ENCODE measurements around the gene ABCE1.

ABCE1 gene

GRCh38 chr4:145125396-145125795 lies 27.3 kb downstream of the ABCE1 start:
- no CpG with 5 or more reads among the region's 2 CpGs for WGBS, 2 donors (ENCODE audit: extremely low coverage in 2 of 2, insufficient read length in 2 of 2, insufficient replicate concordance in 1 of 2)

GRCh38 chr4:145130130-145130529 lies 32.0 kb downstream of the ABCE1 start:
- Histone ChIP-seq H3K14ac (ENCODE audit: low read length) (no peak overlapping the region), H3K18ac (ENCODE audit: low read length) (no peak overlapping the region), H3K4me1 (ENCODE audit: control insufficient read depth in 2 of 2, insufficient read depth in 1 of 2, low read depth in 1 of 2, low read length in 2 of 2) (no peaks in the 10 kb centered on the region), H3K27ac (replicated peaks; ENCODE audit: low read length) (no peak overlapping the region), H4K91ac (ENCODE audit: low read depth, low read length, poor library complexity) (no peak overlapping the region), H2AK5ac (ENCODE audit: low read depth, low read length) (no peak overlapping the region), H3K4ac (ENCODE audit: low read length) (no peak overlapping the region), H2BK15ac (ENCODE audit: low read length) (no peak overlapping the region), H3K27me3 (ENCODE audit: control insufficient read depth in 3 of 3, insufficient read depth in 3 of 3, low read depth in 1 of 3, low read length in 3 of 3) (peaks cover 0 to 2% (median 0%) of the 10 kb centered on the region in 3 experiments), H3K4me2 (ENCODE audit: insufficient read depth, low read length, poor library complexity, severe bottlenecking) (no peak overlapping the region), H3K9ac (ENCODE audit: low read depth, low read length, poor library complexity) (no peak overlapping the region), H3K4me3 (ENCODE audit: low read length in 2 of 2) (no peak overlapping the region), H2AFZ (ENCODE audit: low read length) (no peak overlapping the region), H3K9me3 (replicated peaks in 1 of 2; ENCODE audit: control insufficient read depth in 2 of 2, insufficient read depth in 1 of 2, low read depth in 1 of 2, low read length in 2 of 2) (no peaks in the 10 kb centered on the region), H3K23ac (ENCODE audit: low read depth, low read length, poor library complexity) (no peak overlapping the region), H2BK5ac (ENCODE audit: low read length) (no peak overlapping the region), H3K79me1 (ENCODE audit: low read depth, low read length) (no peaks in the 10 kb centered on the region), H2BK12ac (ENCODE audit: low read length) (no peak overlapping the region), H2BK120ac (ENCODE audit: low read depth, low read length) (no peak overlapping the region), H3K36me3 (replicated peaks in 1 of 2; ENCODE audit: control insufficient read depth in 2 of 2, insufficient read depth in 2 of 2, low read length in 2 of 2) (peaks cover 4 to 93% of the 10 kb centered on the region in 2 donors), H4K8ac (ENCODE audit: low read depth, low read length) (no peak overlapping the region)
- DNase-seq (ENCODE audit: low spot score): no peak

More at GRCh38 chr4:145125396-145125795, 27.3 kb downstream of the ABCE1 start:
- H2BK15ac ChIP-seq (ENCODE audit: low read length): no peak overlapping the region
- no peak overlapping the region for H3K27ac ChIP-seq (replicated peaks; ENCODE audit: low read length)
- no peaks in the 10 kb centered on the region for H3K79me1 ChIP-seq (ENCODE audit: low read depth, low read length)
- no peak overlapping the region for H3K14ac ChIP-seq (ENCODE audit: low read length)
- H2BK120ac ChIP-seq (ENCODE audit: low read depth, low read length): no peak overlapping the region
- no peak overlapping the region for H3K4ac ChIP-seq (ENCODE audit: low read length)
- H4K91ac ChIP-seq (ENCODE audit: low read depth, low read length, poor library complexity): no peak overlapping the region
- no peak overlapping the region for H2BK5ac ChIP-seq (ENCODE audit: low read length)
- no peak overlapping the region for H4K8ac ChIP-seq (ENCODE audit: low read depth, low read length)
- peaks cover 12 to 100% of the 10 kb centered on the region in 2 donors for H3K36me3 ChIP-seq (replicated peaks in 1 of 2; ENCODE audit: control insufficient read depth in 2 of 2, insufficient read depth in 2 of 2, low read length in 2 of 2)
- H2AK5ac ChIP-seq (ENCODE audit: low read depth, low read length): no peak overlapping the region
- H2BK12ac ChIP-seq (ENCODE audit: low read length): no peak overlapping the region
- DNase-seq (ENCODE audit: low spot score): no peak
- H3K18ac ChIP-seq (ENCODE audit: low read length): no peak overlapping the region
- H3K9ac ChIP-seq (ENCODE audit: low read depth, low read length, poor library complexity): no peak overlapping the region
- H3K27me3 ChIP-seq (ENCODE audit: control insufficient read depth in 3 of 3, insufficient read depth in 3 of 3, low read depth in 1 of 3, low read length in 3 of 3): no peaks in the 10 kb centered on the region
- no peak overlapping the region for H3K4me2 ChIP-seq (ENCODE audit: insufficient read depth, low read length, poor library complexity, severe bottlenecking)
- H2AFZ ChIP-seq (ENCODE audit: low read length): no peak overlapping the region
- no peaks in the 10 kb centered on the region for H3K9me3 ChIP-seq (replicated peaks in 1 of 2; ENCODE audit: control insufficient read depth in 2 of 2, insufficient read depth in 1 of 2, low read depth in 1 of 2, low read length in 2 of 2)
- no peaks in the 10 kb centered on the region for H3K4me1 ChIP-seq (ENCODE audit: control insufficient read depth in 2 of 2, insufficient read depth in 1 of 2, low read depth in 1 of 2, low read length in 2 of 2)
- H3K23ac ChIP-seq (ENCODE audit: low read depth, low read length, poor library complexity): no peak overlapping the region
- no peak overlapping the region for H3K4me3 ChIP-seq (ENCODE audit: low read length in 2 of 2)

- H3K36me3 ChIP-seq (replicated peaks in 1 of 2; ENCODE audit: control insufficient read depth in 2 of 2, insufficient read depth in 2 of 2, low read length in 2 of 2): peaks cover 3 to 91% of the 10 kb centered on the region in 2 donors
- H2BK15ac ChIP-seq (ENCODE audit: low read length): no peak overlapping the region
- no peak overlapping the region for H3K14ac ChIP-seq (ENCODE audit: low read length)
- WGBS, 2 donors (ENCODE audit: extremely low coverage in 2 of 2, insufficient read length in 2 of 2, insufficient replicate concordance in 1 of 2): no CpG with 5 or more reads among the region's 2 CpGs
- H2BK12ac ChIP-seq (ENCODE audit: low read length): no peak overlapping the region
- no peaks in the 10 kb centered on the region for H3K4me1 ChIP-seq (ENCODE audit: control insufficient read depth in 2 of 2, insufficient read depth in 1 of 2, low read depth in 1 of 2, low read length in 2 of 2)
- H2AK5ac ChIP-seq (ENCODE audit: low read depth, low read length): no peak overlapping the region
- no peak overlapping the region for H3K4me3 ChIP-seq (ENCODE audit: low read length in 2 of 2)
- H2BK120ac ChIP-seq (ENCODE audit: low read depth, low read length): no peak overlapping the region
- no peak overlapping the region for H3K4ac ChIP-seq (ENCODE audit: low read length)
- no peak overlapping the region for H3K18ac ChIP-seq (ENCODE audit: low read length)
- H2AFZ ChIP-seq (ENCODE audit: low read length): no peak overlapping the region
- no peaks in the 10 kb centered on the region for H3K79me1 ChIP-seq (ENCODE audit: low read depth, low read length)
- no peak overlapping the region for H3K4me2 ChIP-seq (ENCODE audit: insufficient read depth, low read length, poor library complexity, severe bottlenecking)
- H3K27ac ChIP-seq (replicated peaks; ENCODE audit: low read length): no peak overlapping the region
- no peak for DNase-seq (ENCODE audit: low spot score)
- no peak overlapping the region for H4K91ac ChIP-seq (ENCODE audit: low read depth, low read length, poor library complexity)
- no peak overlapping the region for H3K23ac ChIP-seq (ENCODE audit: low read depth, low read length, poor library complexity)
- H3K9me3 ChIP-seq (replicated peaks in 1 of 2; ENCODE audit: control insufficient read depth in 2 of 2, insufficient read depth in 1 of 2, low read depth in 1 of 2, low read length in 2 of 2): no peaks in the 10 kb centered on the region
- no peak overlapping the region for H2BK5ac ChIP-seq (ENCODE audit: low read length)
- no peak overlapping the region for H3K9ac ChIP-seq (ENCODE audit: low read depth, low read length, poor library complexity)
- H3K27me3 ChIP-seq (ENCODE audit: control insufficient read depth in 3 of 3, insufficient read depth in 3 of 3, low read depth in 1 of 3, low read length in 3 of 3): peaks cover 0 to 2% (median 0%) of the 10 kb centered on the region in 3 experiments
- no peak overlapping the region for H4K8ac ChIP-seq (ENCODE audit: low read depth, low read length)
These were observed 32.8 kb downstream of the ABCE1 start for GRCh38 chr4:145130788-145131399.

- H4K8ac ChIP-seq (ENCODE audit: low read depth, low read length): no peak overlapping the region
- H3K18ac ChIP-seq (ENCODE audit: low read length): no peak overlapping the region
- no peaks in the 10 kb centered on the region for H3K9me3 ChIP-seq (replicated peaks in 1 of 2; ENCODE audit: control insufficient read depth in 2 of 2, insufficient read depth in 1 of 2, low read depth in 1 of 2, low read length in 2 of 2)
- peaks cover 0 to 2% (median 0%) of the 10 kb centered on the region in 3 experiments for H3K27me3 ChIP-seq (ENCODE audit: control insufficient read depth in 3 of 3, insufficient read depth in 3 of 3, low read depth in 1 of 3, low read length in 3 of 3)
- H2BK15ac ChIP-seq (ENCODE audit: low read length): no peak overlapping the region
- no peak overlapping the region for H3K4me3 ChIP-seq (ENCODE audit: low read length in 2 of 2)
- no peak overlapping the region for H3K4ac ChIP-seq (ENCODE audit: low read length)
- no peak overlapping the region for H2BK5ac ChIP-seq (ENCODE audit: low read length)
- WGBS, 2 donors (ENCODE audit: extremely low coverage in 2 of 2, insufficient read length in 2 of 2, insufficient replicate concordance in 1 of 2): no CpG with 5 or more reads among the region's 12 CpGs
- H3K23ac ChIP-seq (ENCODE audit: low read depth, low read length, poor library complexity): no peak overlapping the region
- H3K4me1 ChIP-seq (ENCODE audit: control insufficient read depth in 2 of 2, insufficient read depth in 1 of 2, low read depth in 1 of 2, low read length in 2 of 2): no peaks in the 10 kb centered on the region
- H3K14ac ChIP-seq (ENCODE audit: low read length): no peak overlapping the region
- H3K27ac ChIP-seq (replicated peaks; ENCODE audit: low read length): no peak overlapping the region
- peaks cover 3 to 84% of the 10 kb centered on the region in 2 donors for H3K36me3 ChIP-seq (replicated peaks in 1 of 2; ENCODE audit: control insufficient read depth in 2 of 2, insufficient read depth in 2 of 2, low read length in 2 of 2)
- H2AFZ ChIP-seq (ENCODE audit: low read length): no peak overlapping the region
- no peak overlapping the region for H3K4me2 ChIP-seq (ENCODE audit: insufficient read depth, low read length, poor library complexity, severe bottlenecking)
- no peaks in the 10 kb centered on the region for H3K79me1 ChIP-seq (ENCODE audit: low read depth, low read length)
- no peak overlapping the region for H2BK120ac ChIP-seq (ENCODE audit: low read depth, low read length)
- H2BK12ac ChIP-seq (ENCODE audit: low read length): no peak overlapping the region
- H3K9ac ChIP-seq (ENCODE audit: low read depth, low read length, poor library complexity): no peak overlapping the region
- H4K91ac ChIP-seq (ENCODE audit: low read depth, low read length, poor library complexity): no peak overlapping the region
- H2AK5ac ChIP-seq (ENCODE audit: low read depth, low read length): no peak overlapping the region
- DNase-seq (ENCODE audit: low spot score): no peak
These were observed 33.7 kb downstream of the ABCE1 start for GRCh38 chr4:145131848-145132247.
